ENCODE data around the gene BRSK2.
"Not testable (repeated sequence)": the region's sequence is repeated elsewhere in the genome, so short reads cannot be mapped to it uniquely, and the experiment has no call there.

BRSK2 gene

DNA sequence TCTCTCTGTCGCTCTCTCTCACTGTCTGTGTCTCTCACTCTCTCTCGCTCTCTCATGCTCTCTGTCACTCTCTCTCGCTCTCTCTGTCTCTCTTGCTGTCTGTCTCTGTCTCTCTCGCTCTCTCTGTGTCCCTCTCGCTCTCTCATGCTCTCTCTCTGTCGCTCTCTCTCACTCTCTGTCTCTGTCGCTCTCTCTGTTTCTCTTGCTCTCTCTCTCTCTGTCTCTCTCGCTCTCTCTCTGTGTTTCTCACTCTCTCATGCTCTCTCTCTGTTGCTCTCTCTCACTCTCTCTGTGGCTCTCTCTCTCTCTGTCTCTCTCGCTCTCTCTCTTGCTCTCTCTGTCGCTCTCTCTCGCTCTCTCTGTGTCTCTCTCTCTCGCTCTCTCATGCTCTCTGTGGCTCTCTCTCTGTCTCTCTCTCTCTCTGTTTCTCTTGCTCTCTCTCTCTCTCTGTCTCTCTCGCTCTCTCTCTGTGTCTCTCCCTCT lies 33.2 kb upstream of the BRSK2 start:
- no peak for DNase-seq (ENCODE audit: low read depth)
- TF ChIP-seq, protein P1, sequence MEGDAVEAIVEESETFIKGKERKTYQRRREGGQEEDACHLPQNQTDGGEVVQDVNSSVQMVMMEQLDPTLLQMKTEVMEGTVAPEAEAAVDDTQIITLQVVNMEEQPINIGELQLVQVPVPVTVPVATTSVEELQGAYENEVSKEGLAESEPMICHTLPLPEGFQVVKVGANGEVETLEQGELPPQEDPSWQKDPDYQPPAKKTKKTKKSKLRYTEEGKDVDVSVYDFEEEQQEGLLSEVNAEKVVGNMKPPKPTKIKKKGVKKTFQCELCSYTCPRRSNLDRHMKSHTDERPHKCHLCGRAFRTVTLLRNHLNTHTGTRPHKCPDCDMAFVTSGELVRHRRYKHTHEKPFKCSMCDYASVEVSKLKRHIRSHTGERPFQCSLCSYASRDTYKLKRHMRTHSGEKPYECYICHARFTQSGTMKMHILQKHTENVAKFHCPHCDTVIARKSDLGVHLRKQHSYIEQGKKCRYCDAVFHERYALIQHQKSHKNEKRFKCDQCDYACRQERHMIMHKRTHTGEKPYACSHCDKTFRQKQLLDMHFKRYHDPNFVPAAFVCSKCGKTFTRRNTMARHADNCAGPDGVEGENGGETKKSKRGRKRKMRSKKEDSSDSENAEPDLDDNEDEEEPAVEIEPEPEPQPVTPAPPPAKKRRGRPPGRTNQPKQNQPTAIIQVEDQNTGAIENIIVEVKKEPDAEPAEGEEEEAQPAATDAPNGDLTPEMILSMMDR (IDR thresholded peaks at IDR 0.05; ENCODE audit: low read depth, low read length, missing control alignments) = no peak
- H3K4me3 ChIP-seq (ENCODE audit: low read depth, low read length) = no peak overlapping the region

GRCh38 chr11:1358286-1358685 lies 31.4 kb upstream of the BRSK2 start:
- no peak overlapping the region for H3K4me3 ChIP-seq (ENCODE audit: low read depth, low read length)
- no peak for DNase-seq (ENCODE audit: low read depth)
- TF ChIP-seq, protein P1 (IDR thresholded peaks at IDR 0.05; ENCODE audit: low read depth, low read length, missing control alignments) = no peak

GRCh38 chr11:1358931-1359330 lies 30.8 kb upstream of the BRSK2 start:
- DNase-seq (ENCODE audit: low read depth); H3K4me3 ChIP-seq (ENCODE audit: low read depth, low read length): not testable (repeated sequence)

GRCh38 chr11:1359556-1359955 lies 30.2 kb upstream of the BRSK2 start:
- TF ChIP-seq, protein P1 (IDR thresholded peaks at IDR 0.05; ENCODE audit: low read depth, low read length, missing control alignments) = no peak
- DNase-seq (ENCODE audit: low read depth) = no peak

DNA sequence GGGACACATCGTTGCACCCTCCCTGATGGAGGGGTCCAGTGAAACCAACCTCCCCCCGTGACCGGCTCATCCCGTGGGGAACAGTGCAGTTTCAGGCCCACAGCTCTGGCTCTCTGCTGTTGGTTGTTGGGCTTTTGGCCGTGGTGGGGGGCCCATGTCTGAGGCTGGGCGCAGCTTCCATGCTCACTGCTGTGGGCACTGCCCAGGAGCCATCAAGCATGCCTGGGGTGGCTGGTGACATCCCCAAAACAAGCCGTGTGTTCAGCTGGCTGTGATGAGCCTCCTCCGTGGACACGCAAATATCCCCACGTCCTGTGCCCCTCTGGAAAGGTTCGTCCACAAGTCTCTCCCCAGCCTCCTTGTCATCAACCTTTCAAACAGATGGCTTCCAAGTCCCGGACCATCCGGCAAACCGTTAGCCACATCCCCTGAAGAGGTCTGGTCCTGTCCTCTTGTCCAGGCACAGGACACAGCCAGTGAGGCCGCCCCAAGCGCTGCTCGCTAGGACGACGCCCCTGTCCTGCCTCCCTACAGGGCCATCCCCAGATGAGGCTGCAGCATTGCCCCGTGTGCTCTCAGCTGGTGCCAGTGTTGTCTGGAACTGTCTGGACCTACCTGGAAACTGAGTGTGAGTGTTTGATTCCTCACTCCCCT lies 29.4 kb upstream of the BRSK2 start:
- DNase-seq (ENCODE audit: low read depth) = no peak
- no peak overlapping the region for H3K4me3 ChIP-seq (ENCODE audit: low read depth, low read length)
- TF ChIP-seq, protein P1 (IDR thresholded peaks at IDR 0.05; ENCODE audit: low read depth, low read length, missing control alignments) = no peak

More at GRCh38 chr11:1359556-1359955, 30.2 kb upstream of the BRSK2 start:
- no peak overlapping the region for H3K4me3 ChIP-seq (ENCODE audit: low read depth, low read length)

GRCh38 chr11:1360835-1361357 lies 28.8 kb upstream of the BRSK2 start:
- TF ChIP-seq, protein P1 (IDR thresholded peaks at IDR 0.05; ENCODE audit: low read depth, low read length, missing control alignments) = no peak
- H3K4me3 ChIP-seq (ENCODE audit: low read depth, low read length) = no peak overlapping the region
- DNase-seq (ENCODE audit: low read depth) = no peak

- no peak overlapping the region for H3K4me3 ChIP-seq (ENCODE audit: low read depth, low read length)
- no peak for DNase-seq (ENCODE audit: low read depth)
- TF ChIP-seq, protein P1 (IDR thresholded peaks at IDR 0.05; ENCODE audit: low read depth, low read length, missing control alignments) = no peak
These were observed 27.9 kb upstream of the BRSK2 start for GRCh38 chr11:1361882-1362281.

Measured in GM12864 (cell line).